ENCODE measurements around the gene PALLD.

- TF ChIP-seq POLR2AphosphoS5 (IDR thresholded peaks at IDR 0.05; ENCODE audit: borderline replicate concordance, low read depth, low read length) (no peak), EZH2 (IDR thresholded peaks at IDR 0.05) (no peak)
Observed at GRCh38 chr4:168491563-168491962, 5.3 kb upstream of the PALLD start.

All from SK-N-MC (cell line).